K562 (cell line): Measurements from ENCODE around the gene LCNL1. TPM values are rescaled to one million over a fixed set of nuclear protein-coding genes. Genes with fewer than 3 reads are reported as not detected.

Source experiments
- BRD4 ChIP-seq: fragments of 200-600 bp; sonication (generic); IDR thresholded peaks from 2 replicates; pipeline ENCODE4 v1.6.1; 2017; ENCODE audit warnings: inconsistent platforms
- DNMT1 ChIP-seq: fragments of 450-650 bp; IDR thresholded peaks from 2 replicates; pipeline ENCODE4 v1.6.1; 2016; ENCODE audit warnings: antibody characterized with exemption, mild to moderate bottlenecking
- ESRRA ChIP-seq: fragments of 450-650 bp; IDR thresholded peaks from 2 replicates; pipeline ENCODE4 v1.6.1; 2014; ENCODE audit warnings: low read depth, mild to moderate bottlenecking, moderate library complexity, borderline replicate concordance
- FOXK1 ChIP-seq: sonication (generic); formaldehyde crosslinking; IDR thresholded peaks from 2 replicates; pipeline ENCODE4 v1.8.0; 2022; ENCODE audit warnings: missing genetic modification reagents, mild to moderate bottlenecking, borderline replicate concordance
- HNRNPH1 ChIP-seq: fragments of 200-400 bp; formaldehyde crosslinking; optimal IDR thresholded peaks from 2 replicates; pipeline ENCODE3; 2017; ENCODE audit warnings: low read depth, mild to moderate bottlenecking, low read length, moderate library complexity
- MAFG ChIP-seq: fragments of 450-650 bp; conservative IDR thresholded peaks from 2 replicates; pipeline ENCODE4 v1.6.1; 2016; ENCODE audit warnings: missing genetic modification characterization, missing compliant biosample characterization
- MED1 ChIP-seq: sonication (generic); formaldehyde crosslinking; IDR thresholded peaks from 2 replicates; pipeline ENCODE4 v1.8.1; 2023; ENCODE audit warnings: missing genetic modification reagents, borderline replicate concordance
- MEF2A ChIP-seq: IDR thresholded peaks from 2 replicates; pipeline ENCODE4 v1.6.1; 2011; ENCODE audit warnings: low read depth, mild to moderate bottlenecking, low read length, moderate library complexity; ENCODE audit not compliant: control insufficient read depth
- NR4A1 ChIP-seq, 2 experiments: fragments of 250-450 bp in 1 of 2; fragments of 450-650 bp in 1 of 2; sonication (Bioruptor Pico) in 1 of 2; IDR thresholded peaks; 2 replicates each; pipeline versions ENCODE4 v1.4.0 to v1.6.1; 2016 to 2020; ENCODE audit warnings: mild to moderate bottlenecking in 2 of 2, missing compliant biosample characterization in 1 of 2, missing genetic modification characterization in 1 of 2, moderate library complexity in 1 of 2
- PHB2 ChIP-seq: fragments of 450-650 bp; IDR thresholded peaks from 2 replicates; pipeline ENCODE4 v1.6.1; 2017; ENCODE audit warnings: low read depth
- PHTF2 ChIP-seq: fragments of 250-450 bp; sonication (Bioruptor Pico); IDR thresholded peaks from 2 replicates; pipeline ENCODE4 v1.5.0; 2021; ENCODE audit warnings: mild to moderate bottlenecking
- POLR3G ChIP-seq: IDR thresholded peaks from 2 replicates; pipeline ENCODE4 v1.6.1; 2011; ENCODE audit not compliant: insufficient read length, insufficient replicate concordance; ENCODE audit errors: extremely low read depth
- RB1 ChIP-seq: fragments of 450-650 bp; IDR thresholded peaks from 2 replicates; pipeline ENCODE4 v1.6.1; 2017; ENCODE audit warnings: low read depth, mild to moderate bottlenecking
- RBM14 ChIP-seq: fragments of 200-400 bp; formaldehyde crosslinking; IDR thresholded peaks from 2 replicates; pipeline ENCODE4 v1.6.1; 2018; ENCODE audit warnings: low read depth, mild to moderate bottlenecking, low read length, moderate library complexity, borderline replicate concordance; ENCODE audit not compliant: insufficient read depth
- SMAD2 ChIP-seq: fragments of 150-350 bp; IDR thresholded peaks from 2 replicates; pipeline ENCODE4 v1.6.1; 2014; ENCODE audit warnings: low read depth, mild to moderate bottlenecking, low read length
- XRCC5 ChIP-seq: fragments of 200-400 bp; formaldehyde crosslinking; IDR thresholded peaks from 2 replicates; pipeline ENCODE4 v1.6.1; 2017; ENCODE audit warnings: low read depth, mild to moderate bottlenecking, low read length
- ZBTB7A ChIP-seq: IDR thresholded peaks from 2 replicates; pipeline ENCODE4 v1.6.1; 2011; ENCODE audit warnings: low read depth, mild to moderate bottlenecking, low read length, moderate library complexity, borderline replicate concordance; ENCODE audit not compliant: control insufficient read depth
- ZNF133 ChIP-seq: fragments of 250-450 bp; sonication (Bioruptor Pico); IDR thresholded peaks from 2 replicates; pipeline ENCODE4 v1.4.0; 2020; ENCODE audit warnings: mild to moderate bottlenecking
- ZZZ3 ChIP-seq: fragments of 450-650 bp; IDR thresholded peaks from 2 replicates; pipeline ENCODE4 v1.6.1; 2016; ENCODE audit warnings: antibody characterized with exemption, mild to moderate bottlenecking, moderate library complexity
- polyA plus RNA-seq, 8 experiments: library from polyadenylated mRNA; depleted of rRNA in 4 of 8; stranded (reverse) in 5 of 8; unstranded in 3 of 8; fragments of >200 nt; fragmentation: Nextera tagmentation in 2 of 8; fragmentation: Illumina TruSeq in 1 of 8; extraction: Ambion mirVana in 2 of 8; extraction: Trizol in 1 of 8; gene quantifications; 2 replicates each; pipeline versions ENCODE4 v1.2.1 to v1.2.3, GENCODE V29; 2011 to 2014; ENCODE audit warnings: inconsistent platforms in 1 of 8, missing spikeins in 1 of 8
- total RNA-seq, 7 experiments: library from RNA; depleted of rRNA in 6 of 7; stranded (reverse); fragments of >200 nt in 6 of 7; fragmentation: Illumina TruSeq in 2 of 7; extraction: Trizol in 2 of 7; gene quantifications; 2 replicates each; pipeline versions ENCODE4 v1.2.1 to v1.2.3, GENCODE V29; 2011 to 2021; ENCODE audit warnings: low replicate concordance in 1 of 7
- TF ChIP-seq, protein P1 (sequence below): sonication (generic); formaldehyde crosslinking; IDR thresholded peaks from 2 replicates; pipeline ENCODE4 v1.8.0; 2023; ENCODE audit warnings: mild to moderate bottlenecking, missing genetic modification reagents
- TF ChIP-seq, protein P2 (sequence below): fragments of 450-650 bp; IDR thresholded peaks from 2 replicates; pipeline ENCODE4 v1.6.1; 2016; ENCODE audit warnings: borderline replicate concordance
- TF ChIP-seq, protein P3 (sequence below): fragments of 250-450 bp; sonication (Bioruptor Pico); IDR thresholded peaks from 2 replicates; pipeline ENCODE4 v1.4.0; 2020; ENCODE audit warnings: mild to moderate bottlenecking
- TF ChIP-seq, protein P4 (sequence below): fragments of 450-650 bp; formaldehyde crosslinking; IDR thresholded peaks from 2 replicates; pipeline ENCODE4 v1.4.0; 2020; ENCODE audit warnings: mild to moderate bottlenecking

LCNL1 gene
- total and polyA plus RNA-seq, 9 of the 15 experiments (the other 6 are each of a cell fraction or from before 2014, with no cell fraction given): 0.04 to 0.16 (median 0.04) TPM; not detected in 4

DNA sequence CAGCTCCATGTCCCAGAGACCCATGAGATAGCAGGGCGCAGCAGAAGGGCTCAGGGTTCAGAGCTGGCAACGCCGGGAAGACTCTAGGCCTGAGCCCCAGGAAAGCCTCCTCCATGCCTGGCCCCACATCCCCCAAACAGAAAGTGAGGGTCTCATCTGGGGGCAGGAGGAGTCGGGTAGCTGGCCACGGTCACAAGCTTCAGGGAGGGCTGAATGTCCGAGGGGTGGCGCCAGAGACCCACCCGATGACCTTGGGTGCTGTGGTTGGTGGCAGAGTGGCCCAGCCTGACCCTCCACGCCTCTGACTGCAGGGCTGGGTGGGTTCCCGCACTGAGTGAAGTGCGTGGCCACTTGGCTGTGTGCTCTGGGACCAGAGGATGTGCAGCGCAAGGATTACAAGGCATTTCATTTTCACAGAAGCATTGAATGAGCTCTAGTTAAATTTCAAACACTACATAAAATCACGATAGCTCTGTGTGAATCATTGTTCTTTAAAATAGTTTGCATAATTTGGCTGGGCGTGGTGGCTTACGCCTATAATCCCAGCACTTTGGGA lies 34.8 kb upstream of the LCNL1 start (continued):
- TF ChIP-seq PHB2 (no peak), MAFG (tag) (no peak), ESRRA (peak; percentile 90), SMAD2 (no peak), ZNF133 (CRISPR knock-in tag) (no peak), RBM14 (no peak), POLR3G (no peak), ZZZ3 (no peak), MED1 (CRISPR knock-in tag) (no peak), PHTF2 (CRISPR knock-in tag) (no peak), NR4A1 (CRISPR knock-in tag; IDR thresholded peaks at IDR 0.05) (no peak), NR4A1 (tag; IDR thresholded peaks at IDR 0.05) (no peak), ZBTB7A (peak; percentile 82), HNRNPH1 (no peak), XRCC5 (no peak), MEF2A (no peak), DNMT1 (no peak), BRD4 (no peak), RB1 (peak; percentile 52; the same call in 1 of the 2 replicates), FOXK1 (CRISPR knock-in tag) (no peak)
- TF ChIP-seq, protein P1, sequence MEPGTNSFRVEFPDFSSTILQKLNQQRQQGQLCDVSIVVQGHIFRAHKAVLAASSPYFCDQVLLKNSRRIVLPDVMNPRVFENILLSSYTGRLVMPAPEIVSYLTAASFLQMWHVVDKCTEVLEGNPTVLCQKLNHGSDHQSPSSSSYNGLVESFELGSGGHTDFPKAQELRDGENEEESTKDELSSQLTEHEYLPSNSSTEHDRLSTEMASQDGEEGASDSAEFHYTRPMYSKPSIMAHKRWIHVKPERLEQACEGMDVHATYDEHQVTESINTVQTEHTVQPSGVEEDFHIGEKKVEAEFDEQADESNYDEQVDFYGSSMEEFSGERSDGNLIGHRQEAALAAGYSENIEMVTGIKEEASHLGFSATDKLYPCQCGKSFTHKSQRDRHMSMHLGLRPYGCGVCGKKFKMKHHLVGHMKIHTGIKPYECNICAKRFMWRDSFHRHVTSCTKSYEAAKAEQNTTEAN (CRISPR knock-in tag): no peak
- TF ChIP-seq, protein P2, sequence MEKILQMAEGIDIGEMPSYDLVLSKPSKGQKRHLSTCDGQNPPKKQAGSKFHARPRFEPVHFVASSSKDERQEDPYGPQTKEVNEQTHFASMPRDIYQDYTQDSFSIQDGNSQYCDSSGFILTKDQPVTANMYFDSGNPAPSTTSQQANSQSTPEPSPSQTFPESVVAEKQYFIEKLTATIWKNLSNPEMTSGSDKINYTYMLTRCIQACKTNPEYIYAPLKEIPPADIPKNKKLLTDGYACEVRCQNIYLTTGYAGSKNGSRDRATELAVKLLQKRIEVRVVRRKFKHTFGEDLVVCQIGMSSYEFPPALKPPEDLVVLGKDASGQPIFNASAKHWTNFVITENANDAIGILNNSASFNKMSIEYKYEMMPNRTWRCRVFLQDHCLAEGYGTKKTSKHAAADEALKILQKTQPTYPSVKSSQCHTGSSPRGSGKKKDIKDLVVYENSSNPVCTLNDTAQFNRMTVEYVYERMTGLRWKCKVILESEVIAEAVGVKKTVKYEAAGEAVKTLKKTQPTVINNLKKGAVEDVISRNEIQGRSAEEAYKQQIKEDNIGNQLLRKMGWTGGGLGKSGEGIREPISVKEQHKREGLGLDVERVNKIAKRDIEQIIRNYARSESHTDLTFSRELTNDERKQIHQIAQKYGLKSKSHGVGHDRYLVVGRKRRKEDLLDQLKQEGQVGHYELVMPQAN: no peak
- TF ChIP-seq, protein P3, sequence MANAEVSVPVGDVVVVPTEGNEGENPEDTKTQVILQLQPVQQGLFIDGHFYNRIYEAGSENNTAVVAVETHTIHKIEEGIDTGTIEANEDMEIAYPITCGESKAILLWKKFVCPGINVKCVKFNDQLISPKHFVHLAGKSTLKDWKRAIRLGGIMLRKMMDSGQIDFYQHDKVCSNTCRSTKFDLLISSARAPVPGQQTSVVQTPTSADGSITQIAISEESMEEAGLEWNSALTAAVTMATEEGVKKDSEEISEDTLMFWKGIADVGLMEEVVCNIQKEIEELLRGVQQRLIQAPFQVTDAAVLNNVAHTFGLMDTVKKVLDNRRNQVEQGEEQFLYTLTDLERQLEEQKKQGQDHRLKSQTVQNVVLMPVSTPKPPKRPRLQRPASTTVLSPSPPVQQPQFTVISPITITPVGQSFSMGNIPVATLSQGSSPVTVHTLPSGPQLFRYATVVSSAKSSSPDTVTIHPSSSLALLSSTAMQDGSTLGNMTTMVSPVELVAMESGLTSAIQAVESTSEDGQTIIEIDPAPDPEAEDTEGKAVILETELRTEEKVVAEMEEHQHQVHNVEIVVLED: no peak
- TF ChIP-seq, protein P4, sequence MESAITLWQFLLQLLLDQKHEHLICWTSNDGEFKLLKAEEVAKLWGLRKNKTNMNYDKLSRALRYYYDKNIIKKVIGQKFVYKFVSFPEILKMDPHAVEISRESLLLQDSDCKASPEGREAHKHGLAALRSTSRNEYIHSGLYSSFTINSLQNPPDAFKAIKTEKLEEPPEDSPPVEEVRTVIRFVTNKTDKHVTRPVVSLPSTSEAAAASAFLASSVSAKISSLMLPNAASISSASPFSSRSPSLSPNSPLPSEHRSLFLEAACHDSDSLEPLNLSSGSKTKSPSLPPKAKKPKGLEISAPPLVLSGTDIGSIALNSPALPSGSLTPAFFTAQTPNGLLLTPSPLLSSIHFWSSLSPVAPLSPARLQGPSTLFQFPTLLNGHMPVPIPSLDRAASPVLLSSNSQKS (CRISPR knock-in tag): no peak
